H1 (cell line): ENCODE data around the gene TRAF3. TPM values are rescaled to one million over a fixed set of nuclear protein-coding genes. Genes with fewer than 3 reads are reported as not detected.
A peak's percentile ranks its signal among the peaks of the same experiment; 100 is the strongest.

Source experiments
- CTCF ChIA-PET: fragments of 300-600 bp; sonication (Branson Sonifier 250); formaldehyde crosslinking; loops from one replicate; lab custom pipeline; 2021; ENCODE audit not compliant: partially characterized antibody; lab: Charles Lee
- POLR2A ChIA-PET: fragments of 300-600 bp; sonication (Branson Sonifier 250); formaldehyde crosslinking; loops from one replicate; lab custom pipeline; 2021; ENCODE audit warnings: inconsistent platforms; ENCODE audit not compliant: partially characterized antibody; lab: Charles Lee
- DNase-seq, 2 experiments: peaks; one replicate each; pipeline versions ENCODE4 v3.0.0 to v3.0.0-alpha.2; 2010 to 2022; ENCODE audit warnings: low spot score in 2 of 2, low read depth in 1 of 2, mixed read lengths in 1 of 2
- FAIRE-seq: peaks from 2 replicates; lab custom pipeline; 2011; peaks lifted over from hg19 to GRCh38; lab: Jason Lieb, UNC
- H2AFZ ChIP-seq: 2 replicates; pipeline ENCODE4 v1.8.1; 2012; ENCODE audit warnings: low read length, inconsistent platforms
- H2AK5ac ChIP-seq: 2 replicates; pipeline ENCODE4 v1.6.1; 2013; ENCODE audit warnings: low read depth, low read length
- H2BK120ac ChIP-seq: replicated peaks from 2 replicates; pipeline ENCODE3; 2013; ENCODE audit warnings: low read depth, low read length, inconsistent platforms
- H2BK12ac ChIP-seq: 2 replicates; pipeline ENCODE4 v1.6.1; 2013; ENCODE audit warnings: low read depth, low read length
- H2BK15ac ChIP-seq: 2 replicates; pipeline ENCODE4 v1.6.1; 2013; ENCODE audit warnings: low read length
- H2BK20ac ChIP-seq: 2 replicates; pipeline ENCODE4 v1.6.1; 2013; ENCODE audit warnings: low read length
- H2BK5ac ChIP-seq: 2 replicates; pipeline ENCODE4 v1.6.1; 2013; ENCODE audit warnings: low read depth, low read length
- H3K14ac ChIP-seq: 2 replicates; pipeline ENCODE4 v1.6.1; 2013; ENCODE audit warnings: inconsistent platforms; ENCODE audit not compliant: insufficient read length
- H3K18ac ChIP-seq: 2 replicates; pipeline ENCODE4 v1.6.1; 2013; ENCODE audit warnings: low read length; ENCODE audit errors: extremely low read depth
- H3K23ac ChIP-seq: 2 replicates; pipeline ENCODE4 v1.6.1; 2013; ENCODE audit warnings: inconsistent platforms; ENCODE audit not compliant: insufficient read length
- H3K23me2 ChIP-seq: 2 replicates; pipeline ENCODE4 v1.6.1; 2013; ENCODE audit warnings: low read depth, low read length
- H3K27ac ChIP-seq: 2 replicates; pipeline ENCODE4 v1.6.1; 2011; ENCODE audit warnings: low read depth, low read length, inconsistent platforms
- H3K27me3 ChIP-seq, 4 experiments: replicated peaks in 1 of 4; 1 replicate in 1 of 4; 2 replicates in 3 of 4; pipeline versions ENCODE4 v1.6.1 to v1.8.1; 2011 to 2013; ENCODE audit warnings: low read length in 3 of 4, mild to moderate bottlenecking in 3 of 4, inconsistent platforms in 2 of 4, mixed read lengths in 2 of 4, moderate library complexity in 1 of 4; ENCODE audit not compliant: control insufficient read depth in 3 of 4, insufficient read depth in 3 of 4; ENCODE audit errors: extremely low read depth in 1 of 4
- H3K36me3 ChIP-seq, 4 experiments: 2 replicates each; pipeline versions ENCODE4 v1.6.1 to v1.8.1; 2011 to 2013; ENCODE audit warnings: mild to moderate bottlenecking in 4 of 4, low read length in 3 of 4, moderate library complexity in 2 of 4, control low read depth in 1 of 4, inconsistent platforms in 1 of 4; ENCODE audit not compliant: insufficient read depth in 4 of 4, control insufficient read depth in 2 of 4
- H3K4ac ChIP-seq: replicated peaks from 2 replicates; pipeline ENCODE3; 2013; ENCODE audit warnings: low read length, low read depth, mixed read lengths, inconsistent platforms; ENCODE audit not compliant: insufficient read length
- H3K4me1 ChIP-seq, 4 experiments: replicated peaks in 1 of 4; 1 replicate in 1 of 4; 2 replicates in 3 of 4; pipeline versions ENCODE4 v1.6.1 to v1.8.1; 2011 to 2013; ENCODE audit warnings: low read length in 3 of 4, inconsistent platforms in 2 of 4, mixed read lengths in 1 of 4; ENCODE audit not compliant: insufficient read depth in 4 of 4, control insufficient read depth in 3 of 4
- H3K4me2 ChIP-seq, 2 experiments: 2 replicates each; pipeline versions ENCODE4 v1.6.1 to v1.8.1; 2011 to 2013; ENCODE audit warnings: low read depth in 2 of 2, low read length in 2 of 2, control low read depth in 1 of 2, inconsistent platforms in 1 of 2, mild to moderate bottlenecking in 1 of 2; ENCODE audit not compliant: insufficient read depth in 1 of 2
- H3K4me3 ChIP-seq, 4 experiments: fragments of 200-600, 300-600 bp in 1 of 4; sonication (generic), shearing (Covaris generic), sonication (Bioruptor Twin) in 1 of 4; 2 replicates each; pipeline versions ENCODE4 v1.5.1 to v1.8.1; 2011 to 2016; ENCODE audit warnings: low read length in 4 of 4, low read depth in 3 of 4, control low read depth in 2 of 4, inconsistent platforms in 2 of 4, mild to moderate bottlenecking in 2 of 4, mixed read lengths in 1 of 4, moderate library complexity in 1 of 4; ENCODE audit not compliant: insufficient read depth in 2 of 4; ENCODE audit errors: extremely low read depth in 1 of 4
- H3K56ac ChIP-seq: replicated peaks from 2 replicates; pipeline ENCODE3; 2013; ENCODE audit warnings: low read depth, mild to moderate bottlenecking, mixed read lengths, low read length, inconsistent platforms; ENCODE audit not compliant: insufficient read length
- H3K79me1 ChIP-seq: 2 replicates; pipeline ENCODE4 v1.6.1; 2013; ENCODE audit warnings: low read depth, low read length, control low read depth
- H3K79me2 ChIP-seq, 2 experiments: 2 replicates each; pipeline versions ENCODE4 v1.6.1 to v1.8.1; 2012 to 2013; ENCODE audit warnings: low read length in 2 of 2, mild to moderate bottlenecking in 2 of 2, inconsistent platforms in 1 of 2; ENCODE audit not compliant: insufficient read depth in 2 of 2, control insufficient read depth in 1 of 2
- H3K9ac ChIP-seq, 4 experiments: replicated peaks in 1 of 4; 1 replicate in 1 of 4; 2 replicates in 3 of 4; pipeline versions ENCODE4 v1.6.1 to v1.8.1; 2011 to 2013; ENCODE audit warnings: low read depth in 3 of 4, low read length in 3 of 4, control low read depth in 2 of 4, mild to moderate bottlenecking in 2 of 4, moderate library complexity in 2 of 4, inconsistent platforms in 1 of 4; ENCODE audit errors: extremely low read depth in 1 of 4
- H3K9me3 ChIP-seq, 2 experiments: 2 replicates each; pipeline versions ENCODE4 v1.6.1 to v1.8.1; 2012 to 2013; ENCODE audit warnings: mild to moderate bottlenecking in 2 of 2, moderate library complexity in 2 of 2, control low read depth in 1 of 2, inconsistent platforms in 1 of 2, low read depth in 1 of 2, low read length in 1 of 2, mixed read lengths in 1 of 2; ENCODE audit not compliant: insufficient read depth in 2 of 2
- H4K20me1 ChIP-seq, 2 experiments: replicated peaks in 1 of 2; 2 replicates each; pipeline versions ENCODE3 to v1.8.1; 2011 to 2013; ENCODE audit warnings: inconsistent platforms in 2 of 2, low read length in 2 of 2, mild to moderate bottlenecking in 1 of 2; ENCODE audit not compliant: insufficient read depth in 2 of 2, control insufficient read depth in 1 of 2
- H4K5ac ChIP-seq: 2 replicates; pipeline ENCODE4 v1.6.1; 2013; ENCODE audit warnings: low read length, low read depth, mixed read lengths, inconsistent platforms; ENCODE audit not compliant: insufficient read length
- H4K8ac ChIP-seq: 2 replicates; pipeline ENCODE4 v1.8.0; 2013; ENCODE audit warnings: mild to moderate bottlenecking, moderate library complexity, low read length, inconsistent platforms; ENCODE audit not compliant: insufficient read depth; ENCODE audit errors: extremely low read depth
- H4K91ac ChIP-seq: replicated peaks from 2 replicates; pipeline ENCODE3; 2013; ENCODE audit warnings: low read length, mixed read lengths, inconsistent platforms; ENCODE audit not compliant: insufficient read length
- E2F6 ChIP-seq: IDR thresholded peaks from 2 replicates; pipeline ENCODE4 v1.6.1; 2012; ENCODE audit warnings: inconsistent platforms
- SIX5 ChIP-seq: IDR thresholded peaks from 2 replicates; pipeline ENCODE4 v1.6.1; 2011; ENCODE audit warnings: mild to moderate bottlenecking, low read depth, low read length
- WGBS, 2 experiments: shearing (Covaris generic) in 1 of 2; methylation state at CpG; one replicate each; pipeline versions ENCODE4 v1.1.6 to v1.1.7; 2013 to 2015; ENCODE audit warnings: low lambda C conversion rate in 2 of 2, mixed read lengths in 2 of 2, inconsistent platforms in 1 of 2, low coverage in 1 of 2, missing lambda C conversion rate in 1 of 2; ENCODE audit not compliant: insufficient replicate concordance in 2 of 2, insufficient coverage in 1 of 2, insufficient read length in 1 of 2; ENCODE audit errors: extremely low coverage in 1 of 2, missing lambda C conversion rate in 1 of 2; 5-methylcytosine and 5-hydroxymethylcytosine counted together
- polyA plus RNA-seq, 7 experiments: library from polyadenylated mRNA; depleted of rRNA in 3 of 7; stranded (reverse) in 5 of 7; unstranded in 2 of 7; fragments of >200 nt in 5 of 7; fragments of 200-250 nt in 2 of 7; gene quantifications; 1 replicate in 5 of 7; 2 replicates in 1 of 7; 4 replicates in 1 of 7; pipeline versions ENCODE4 v1.2.1 to v1.2.3, GENCODE V29; 2011 to 2013; ENCODE audit warnings: missing spikeins in 2 of 7, mixed read lengths in 2 of 7
- total RNA-seq: library from RNA; stranded (reverse); fragmentation: NEBNext Ultra II Directional; extraction: Animal tissue kit (Norgen Biotek cat#: 25700); gene quantifications from 2 replicates; pipeline ENCODE4 v1.2.1, GENCODE V29; 2021

The TRAF3 gene
- total and polyA plus RNA-seq, 2 of the 8 experiments (the other 6 are each of a cell fraction or from before 2014, with no cell fraction given) = 5.8 to 12.1 TPM

DNA sequence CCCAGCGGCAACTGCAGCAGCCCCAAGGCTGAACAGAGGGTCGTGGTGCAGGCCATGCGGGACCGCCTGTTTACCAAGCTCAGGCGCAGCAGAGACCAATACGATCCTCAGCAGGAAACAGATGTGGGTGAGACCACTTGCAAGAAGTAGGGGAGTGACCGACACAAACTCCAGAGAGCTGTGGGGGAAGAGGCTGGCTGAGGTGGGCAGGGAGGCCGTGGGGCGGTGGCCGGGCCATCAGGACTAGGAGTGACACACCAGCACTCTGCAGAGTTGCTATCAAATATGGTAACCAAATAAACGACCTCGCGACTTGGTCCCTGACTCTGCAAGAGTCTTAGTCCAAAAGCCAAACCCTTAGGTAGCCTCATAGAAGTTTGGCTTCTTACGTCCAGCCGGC, 175.9 kb downstream of the TRAF3 start:
- no peak overlapping the region for H2BK120ac ChIP-seq
- no peak overlapping the region for H3K18ac ChIP-seq
- WGBS, 2 experiments = 92% methylated on average over 15 of the region's 15 CpGs; no CpG with 5 or more reads in 1 of the 2 experiments
- H3K9me3 ChIP-seq = no peaks in the 10 kb centered on the region
- no peak overlapping the region for H3K4me2 ChIP-seq
- no peaks in the 10 kb centered on the region for H3K23me2 ChIP-seq
- no peak overlapping the region for H2BK12ac ChIP-seq
- H3K4me1 ChIP-seq = no peaks in the 10 kb centered on the region
- no peak overlapping the region for H4K5ac ChIP-seq
- no peak overlapping the region for H3K9ac ChIP-seq
- no peak overlapping the region for H3K23ac ChIP-seq
- ChIA-PET POLR2A (no interaction called here), CTCF (interaction anchor here (1.0 to 1.3 kb wide), 2 partner anchors 17 to 258 kb away, joined by 3 to 4 read pairs; no protein-coding TSS in a partner anchor)
- H3K27me3 ChIP-seq = no peaks in the 10 kb centered on the region
- DNase-seq (no peak), FAIRE-seq (no peak)
- H4K91ac ChIP-seq = no peak overlapping the region
- H3K4me3 ChIP-seq = no peak overlapping the region
- no peak overlapping the region for H3K4ac ChIP-seq
- peak overlapping the region; percentile 60; the same call in 1 of the 2 replicates for H2BK5ac ChIP-seq
- no peaks in the 10 kb centered on the region for H3K79me2 ChIP-seq
- H4K20me1 ChIP-seq = peaks cover 7 to 11% of the 10 kb centered on the region in 2 experiments
- H4K8ac ChIP-seq = no peak overlapping the region
- H3K56ac ChIP-seq = no peak overlapping the region
- H2AK5ac ChIP-seq = no peak overlapping the region
- TF ChIP-seq SIX5 (no peak), E2F6 (no peak)
- H3K27ac ChIP-seq = no peak overlapping the region
- peaks cover 15 to 57% (median 50%) of the 10 kb centered on the region in 4 experiments; a peak in 7 of 8 replicates for H3K36me3 ChIP-seq
- no peak overlapping the region for H3K14ac ChIP-seq
- no peak overlapping the region for H2BK20ac ChIP-seq
- H3K79me1 ChIP-seq = no peaks in the 10 kb centered on the region
- no peak overlapping the region for H2BK15ac ChIP-seq
- H2AFZ ChIP-seq = no peak overlapping the region
